Stomach (tissue), 9 donors: Measurements from ENCODE around the gene KCNAB1. TPM values are rescaled to one million over a fixed set of nuclear protein-coding genes. Genes with fewer than 3 reads are reported as not detected.

Experiments used
- DNase-seq, 2 donors: peaks; one replicate each; pipeline versions ENCODE4 v3.0.0 to v3.0.0-alpha.2; 2013 to 2019
- H3K27ac ChIP-seq, 5 donors: fragments of 200-600 bp in 4 of 5; sonication (generic) in 4 of 5; one replicate each; pipeline ENCODE4 v1.5.1; 2013 to 2019; ENCODE audit warnings: mild to moderate bottlenecking in 1 of 5, moderate library complexity in 1 of 5
- H3K27me3 ChIP-seq, 3 donors: fragments of 200-600 bp; sonication (generic); one replicate each; pipeline ENCODE4 v1.5.1; 2017 to 2019; ENCODE audit warnings: mixed run types in 1 of 3
- H3K36me3 ChIP-seq, 4 donors: fragments of 200-600 bp; sonication (generic); 1 replicate in 3 of 4; 2 replicates in 1 of 4; pipeline ENCODE4 v1.5.1; 2016 to 2019
- H3K4me1 ChIP-seq, 4 donors: fragments of 200-600 bp; sonication (generic); one replicate each; pipeline ENCODE4 v1.5.1; 2016 to 2019
- H3K4me3 ChIP-seq, 4 donors: fragments of 200-600 bp; sonication (generic) in 3 of 4; one replicate each; pipeline ENCODE4 v1.5.1; 2016 to 2019; ENCODE audit warnings: mild to moderate bottlenecking in 1 of 4
- H3K9me3 ChIP-seq, 4 donors: fragments of 200-600 bp; sonication (generic); one replicate each; pipeline ENCODE4 v1.5.1; 2016 to 2019
- EP300 ChIP-seq: sonication (generic); formaldehyde crosslinking; IDR thresholded peaks from one replicate; pipeline ENCODE4 v1.6.1; 2017; ENCODE audit warnings: antibody characterized with exemption
- POLR2A ChIP-seq, 4 donors: fragments of 450-650 bp; IDR thresholded peaks; one replicate each; pipeline ENCODE4 v1.6.1; 2016; ENCODE audit warnings: antibody characterized with exemption in 4 of 4, control low read depth in 2 of 4, mild to moderate bottlenecking in 1 of 4, moderate library complexity in 1 of 4
- POLR2AphosphoS5 ChIP-seq, 3 donors: sonication (generic); formaldehyde crosslinking; IDR thresholded peaks; one replicate each; pipeline ENCODE4 v1.6.1; 2016; ENCODE audit warnings: antibody characterized with exemption in 3 of 3
- WGBS, 5 donors: extraction: QIAGEN DNeasy Blood & Tissue Kit in 3 of 5; methylation state at CpG; one replicate each; pipeline versions ENCODE4 v1.1.5 to v1.1.7; 2013 to 2018; 5-methylcytosine and 5-hydroxymethylcytosine counted together
- intact Hi-C: fragments of 100-400 bp; cut with DNase I; formaldehyde crosslinking; loops from one replicate; pipeline ENCODE4 v1.15.1; 2023; ENCODE audit warnings: low total_unique reads
- polyA plus RNA-seq, 3 donors: library from polyadenylated mRNA; stranded (reverse); fragments of 200-250 nt; gene quantifications; one replicate each; pipeline ENCODE4 v1.2.3, GENCODE V29; 2013
- total RNA-seq, 5 donors: library from RNA; depleted of rRNA; stranded (reverse); fragments of >200 nt; gene quantifications; one replicate each; pipeline versions ENCODE4 v1.1.0 to v1.2.3, GENCODE V29; 2014 to 2016
- TF ChIP-seq, protein P1 (sequence below), 7 experiments: fragments of 450-650 bp in 4 of 7; fragments of 200-600 bp in 3 of 7; sonication (generic) in 3 of 7; IDR thresholded peaks; one replicate each; pipeline ENCODE4 v1.5.1; 2016 to 2019; ENCODE audit warnings: antibody characterized with exemption in 7 of 7, control low read depth in 2 of 7, mild to moderate bottlenecking in 1 of 7
- donor health status: healthy with polysubstance abuse.
- donor health status: Bipolar disorder and iron deficiency.
- donor health status: healthy.

KCNAB1 gene
- total and polyA plus RNA-seq, 8 donors, result 0.12 to 3.8 (median 0.29) TPM; not detected in 2

DNA sequence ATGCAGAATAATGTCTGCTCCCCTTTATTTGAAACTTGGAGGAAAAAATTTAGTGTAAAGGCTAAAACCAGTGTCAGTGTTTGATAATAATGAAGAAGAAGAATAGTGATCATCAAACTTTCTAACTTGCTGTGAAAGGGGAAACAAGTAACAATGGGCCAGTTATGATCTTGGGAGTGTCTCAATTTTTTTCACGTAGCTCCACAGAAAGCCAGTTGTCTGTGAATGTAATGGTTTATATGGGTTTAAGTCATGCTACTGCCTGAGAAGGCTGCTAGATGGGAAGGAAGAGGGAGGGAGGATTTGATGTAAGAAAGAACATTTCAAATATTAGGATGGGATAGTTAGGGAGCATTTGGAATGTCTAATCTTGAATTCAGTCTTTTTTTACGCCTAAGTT lies 455.7 kb downstream of the KCNAB1 start:
- Histone ChIP-seq H3K9me3 (no peaks in the 10 kb centered on the region), H3K27me3 (peaks cover 0 to 8% (median 0%) of the 10 kb centered on the region in 3 donors), H3K36me3 (no peaks in the 10 kb centered on the region), H3K27ac (no peak overlapping the region), H3K4me1 (peaks cover 0 to 3% (median 0%) of the 10 kb centered on the region in 4 donors), H3K4me3 (no peak overlapping the region)
- TF ChIP-seq EP300 (no peak), POLR2A (IDR thresholded peaks at IDR 0.05) (no peak), POLR2AphosphoS5 (IDR thresholded peaks at IDR 0.05) (no peak)
- TF ChIP-seq, protein P1, sequence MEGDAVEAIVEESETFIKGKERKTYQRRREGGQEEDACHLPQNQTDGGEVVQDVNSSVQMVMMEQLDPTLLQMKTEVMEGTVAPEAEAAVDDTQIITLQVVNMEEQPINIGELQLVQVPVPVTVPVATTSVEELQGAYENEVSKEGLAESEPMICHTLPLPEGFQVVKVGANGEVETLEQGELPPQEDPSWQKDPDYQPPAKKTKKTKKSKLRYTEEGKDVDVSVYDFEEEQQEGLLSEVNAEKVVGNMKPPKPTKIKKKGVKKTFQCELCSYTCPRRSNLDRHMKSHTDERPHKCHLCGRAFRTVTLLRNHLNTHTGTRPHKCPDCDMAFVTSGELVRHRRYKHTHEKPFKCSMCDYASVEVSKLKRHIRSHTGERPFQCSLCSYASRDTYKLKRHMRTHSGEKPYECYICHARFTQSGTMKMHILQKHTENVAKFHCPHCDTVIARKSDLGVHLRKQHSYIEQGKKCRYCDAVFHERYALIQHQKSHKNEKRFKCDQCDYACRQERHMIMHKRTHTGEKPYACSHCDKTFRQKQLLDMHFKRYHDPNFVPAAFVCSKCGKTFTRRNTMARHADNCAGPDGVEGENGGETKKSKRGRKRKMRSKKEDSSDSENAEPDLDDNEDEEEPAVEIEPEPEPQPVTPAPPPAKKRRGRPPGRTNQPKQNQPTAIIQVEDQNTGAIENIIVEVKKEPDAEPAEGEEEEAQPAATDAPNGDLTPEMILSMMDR (IDR thresholded peaks at IDR 0.05), result no peak
- no peak for DNase-seq
- 76 to 81% (median 78%) methylated on average over 2 of the region's 2 CpGs for WGBS, 5 donors
- intact Hi-C loops, result no loop called here

DNA sequence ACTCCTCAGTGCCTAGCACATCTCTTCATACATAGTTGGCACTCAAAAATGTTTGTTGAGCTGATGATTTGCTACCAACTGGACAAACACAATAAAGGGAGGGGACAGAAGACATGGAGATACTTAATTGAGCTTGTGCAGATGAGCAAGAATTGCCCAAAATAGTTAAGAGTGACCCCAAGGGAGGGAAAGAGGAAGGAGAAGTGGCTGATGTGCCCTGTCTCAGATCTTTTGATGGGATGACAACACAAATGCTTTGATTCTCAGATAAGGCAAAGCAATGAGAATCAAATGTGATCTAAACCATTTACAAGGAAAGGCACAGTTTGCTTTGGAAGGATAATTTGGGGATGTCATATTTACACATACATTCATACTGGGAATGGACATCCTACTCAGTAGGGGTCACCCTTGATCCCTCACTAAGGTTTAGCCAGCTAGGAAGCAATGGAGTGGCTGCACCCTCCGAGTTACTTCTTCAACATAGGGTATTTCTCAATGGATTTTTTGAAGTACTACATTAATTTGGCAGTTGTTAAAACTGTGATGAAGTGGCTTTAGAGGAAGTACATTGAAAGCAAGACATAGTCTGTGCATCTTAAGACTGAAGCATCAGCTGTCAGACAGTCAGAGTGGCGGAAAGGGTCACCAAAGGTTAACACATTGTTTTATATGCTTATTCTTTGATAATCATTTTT lies 456.4 kb downstream of the KCNAB1 start:
- peaks cover 0 to 3% (median 0%) of the 10 kb centered on the region in 4 donors for H3K4me1 ChIP-seq
- H3K27me3 ChIP-seq, result peaks cover 0 to 8% (median 0%) of the 10 kb centered on the region in 3 donors
- no peak for DNase-seq
- H3K4me3 ChIP-seq, result no peak overlapping the region
- 72 to 84% (median 78%) methylated on average over 2 of the region's 2 CpGs for WGBS, 5 donors
- H3K27ac ChIP-seq, result no peak overlapping the region
- intact Hi-C loops, result no loop called here
- TF ChIP-seq, protein P1 (IDR thresholded peaks at IDR 0.05), result no peak
- no peak for TF ChIP-seq POLR2AphosphoS5 (IDR thresholded peaks at IDR 0.05)
- no peak for TF ChIP-seq EP300
- TF ChIP-seq POLR2A (IDR thresholded peaks at IDR 0.05), result no peak
- H3K36me3 ChIP-seq, result no peaks in the 10 kb centered on the region
- H3K9me3 ChIP-seq, result no peaks in the 10 kb centered on the region

DNA sequence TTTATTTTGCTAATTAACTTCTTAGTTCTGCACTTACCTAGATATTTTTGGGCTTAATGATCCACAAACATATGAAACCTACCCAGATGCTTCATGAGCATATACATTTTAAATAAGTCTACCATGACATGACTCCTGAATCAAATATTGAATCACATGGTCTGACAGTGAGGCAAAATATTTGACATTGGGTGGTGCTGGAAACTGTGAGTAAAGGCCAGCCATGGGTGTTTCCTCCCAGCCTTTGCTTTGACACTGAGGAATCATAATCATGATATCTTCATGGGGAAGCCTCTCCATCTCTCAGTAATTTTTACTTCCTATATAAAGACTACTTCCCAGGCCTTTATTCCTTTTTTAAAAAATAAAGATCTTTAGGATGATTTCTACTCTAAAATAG lies 457.4 kb downstream of the KCNAB1 start:
- peaks cover 0 to 3% (median 0%) of the 10 kb centered on the region in 4 donors for H3K4me1 ChIP-seq
- TF ChIP-seq, protein P1 (IDR thresholded peaks at IDR 0.05), result no peak
- no peak for TF ChIP-seq POLR2A (IDR thresholded peaks at IDR 0.05)
- no peak for TF ChIP-seq EP300
- no peak for TF ChIP-seq POLR2AphosphoS5 (IDR thresholded peaks at IDR 0.05)

DNA sequence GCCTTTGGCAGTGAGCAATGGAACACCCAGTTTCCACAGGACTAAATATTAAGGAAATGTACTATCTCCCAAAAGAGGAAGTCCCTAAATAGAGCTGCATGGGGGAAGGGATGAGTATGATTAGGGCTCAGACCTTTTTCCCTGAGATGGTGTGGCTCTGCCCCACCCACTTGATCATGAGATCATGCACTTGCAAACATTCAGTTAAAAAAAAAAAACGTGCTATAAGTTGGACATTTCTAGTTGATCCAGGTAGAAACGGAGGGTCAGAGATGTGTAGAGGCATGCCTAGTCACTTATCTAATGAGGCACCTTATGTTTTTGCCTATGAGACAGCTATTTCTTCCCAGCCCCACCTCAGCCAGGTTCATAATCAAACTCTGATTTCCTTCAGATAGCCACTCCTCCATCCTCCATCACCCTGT lies 459.1 kb downstream of the KCNAB1 start:
- no peak for TF ChIP-seq POLR2A (IDR thresholded peaks at IDR 0.05)
- no peak for TF ChIP-seq POLR2AphosphoS5 (IDR thresholded peaks at IDR 0.05)
- no peak for TF ChIP-seq EP300
- TF ChIP-seq, protein P1 (IDR thresholded peaks at IDR 0.05), result no peak
- no peaks in the 10 kb centered on the region for H3K27me3 ChIP-seq
- H3K27ac ChIP-seq, result no peak overlapping the region
- peaks cover 0 to 3% (median 0%) of the 10 kb centered on the region in 4 donors for H3K4me1 ChIP-seq
- H3K4me3 ChIP-seq, result no peak overlapping the region
- intact Hi-C loops, result no loop called here
- H3K36me3 ChIP-seq, result no peaks in the 10 kb centered on the region
- no peaks in the 10 kb centered on the region for H3K9me3 ChIP-seq
- 44 to 53% (median 49%) methylated on average over 2 of the region's 2 CpGs for WGBS, 5 donors
- DNase-seq, result no peak

More for the DNA sequence above, 457.4 kb downstream of the KCNAB1 start:
- no peaks in the 10 kb centered on the region for H3K36me3 ChIP-seq
- no peak for DNase-seq
- intact Hi-C loops, result no loop called here
- H3K9me3 ChIP-seq, result no peaks in the 10 kb centered on the region
- H3K27me3 ChIP-seq, result peaks cover 0 to under 1% (median 0%) of the 10 kb centered on the region in 3 donors
- H3K27ac ChIP-seq, result no peak overlapping the region
- no peak overlapping the region for H3K4me3 ChIP-seq
